Esophagus muscularis mucosa (tissue), 4 donors: ENCODE measurements around the gene PFKFB3. TPM values are rescaled to one million over a fixed set of nuclear protein-coding genes. Genes with fewer than 3 reads are reported as not detected.
A peak's percentile ranks its signal among the peaks of the same experiment; 100 is the strongest.

Experiments
- DNase-seq: peaks from one replicate; pipeline ENCODE4 v3.0.0-alpha.2; 2017; ENCODE audit errors: extremely low spot score
- H3K27ac ChIP-seq, 4 donors: fragments of 200-600 bp; sonication (generic); replicated peaks in 1 of 4; 1 replicate in 3 of 4; 2 replicates in 1 of 4; pipeline ENCODE4 v1.5.1; 2016 to 2019; ENCODE audit warnings: mild to moderate bottlenecking in 1 of 4
- H3K27me3 ChIP-seq, 4 donors: fragments of 200-600 bp; sonication (generic); one replicate each; pipeline versions ENCODE4 v1.5.1 to v1.6.0; 2016 to 2019
- H3K36me3 ChIP-seq, 4 donors: fragments of 200-600 bp; sonication (generic); one replicate each; pipeline ENCODE4 v1.5.1; 2016 to 2019
- H3K4me1 ChIP-seq, 4 donors: fragments of 200-600 bp; sonication (generic); one replicate each; pipeline ENCODE4 v1.5.1; 2016 to 2019
- H3K4me3 ChIP-seq, 4 donors: fragments of 200-600 bp; sonication (generic); 1 replicate in 2 of 4; 2 replicates in 2 of 4; pipeline ENCODE4 v1.5.1; 2016 to 2019; ENCODE audit warnings: mild to moderate bottlenecking in 4 of 4, moderate library complexity in 1 of 4
- H3K9me3 ChIP-seq, 4 donors: fragments of 200-600 bp; sonication (generic); 1 replicate in 3 of 4; 2 replicates in 1 of 4; pipeline ENCODE4 v1.5.1; 2016 to 2019
- EP300 ChIP-seq: sonication (generic); formaldehyde crosslinking; IDR thresholded peaks from one replicate; pipeline ENCODE4 v1.6.1; 2017; ENCODE audit warnings: antibody characterized with exemption
- POLR2A ChIP-seq: fragments of 450-650 bp; IDR thresholded peaks from one replicate; pipeline ENCODE4 v1.6.1; 2017; ENCODE audit warnings: antibody characterized with exemption, moderate library complexity, mild to moderate bottlenecking, low read depth
- POLR2AphosphoS5 ChIP-seq, 2 donors: sonication (generic); formaldehyde crosslinking; IDR thresholded peaks; one replicate each; pipeline ENCODE4 v1.6.1; 2017; ENCODE audit warnings: antibody characterized with exemption in 2 of 2
- WGBS: methylation state at CpG from one replicate; pipeline ENCODE4 v1.1.5; 2018; 5-methylcytosine and 5-hydroxymethylcytosine counted together
- intact Hi-C: fragments of 100-400 bp; cut with DNase I; formaldehyde crosslinking; loops from one replicate; pipeline ENCODE4 v1.15.1; 2023
- total RNA-seq, 4 donors: library from RNA; depleted of rRNA; stranded (reverse); fragments of >200 nt; gene quantifications; one replicate each; pipeline versions ENCODE4 v1.1.0 to v1.2.1, GENCODE V29; 2016
- TF ChIP-seq, protein P1 (sequence below), 3 experiments: fragments of 200-600 bp in 2 of 3; fragments of 450-650 bp in 1 of 3; sonication (generic) in 2 of 3; IDR thresholded peaks; one replicate each; pipeline ENCODE4 v1.5.1; 2017 to 2019; ENCODE audit warnings: antibody characterized with exemption in 3 of 3, mild to moderate bottlenecking in 2 of 3, moderate library complexity in 1 of 3

PFKFB3 gene
- total RNA-seq, 4 donors from 2014 or later = 22.4 to 49.1 (median 37.9) TPM

DNA sequence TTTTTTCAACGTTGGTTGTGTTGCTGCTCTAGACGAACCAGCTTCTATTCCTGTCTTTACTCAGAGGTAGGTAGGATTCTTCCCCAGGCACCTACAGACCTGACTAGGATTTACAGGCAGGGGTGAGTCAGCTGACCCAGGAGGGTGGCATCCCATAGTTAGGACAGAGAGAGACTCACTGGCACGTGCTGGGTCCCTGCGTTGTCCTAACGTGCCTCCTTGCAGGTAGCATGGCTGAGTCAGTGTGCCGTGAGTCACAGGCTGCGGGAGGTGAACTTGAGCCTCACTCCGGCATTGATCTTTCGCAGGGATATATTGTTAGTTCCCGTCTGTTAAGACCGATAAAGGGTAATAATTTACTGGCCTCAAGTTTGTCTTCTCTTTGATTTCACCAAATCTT is 96.5 kb downstream of the PFKFB3 start:
- TF ChIP-seq POLR2A (no peak), POLR2AphosphoS5 (IDR thresholded peaks at IDR 0.05) (no peak), EP300 (no peak)
- TF ChIP-seq, protein P1, sequence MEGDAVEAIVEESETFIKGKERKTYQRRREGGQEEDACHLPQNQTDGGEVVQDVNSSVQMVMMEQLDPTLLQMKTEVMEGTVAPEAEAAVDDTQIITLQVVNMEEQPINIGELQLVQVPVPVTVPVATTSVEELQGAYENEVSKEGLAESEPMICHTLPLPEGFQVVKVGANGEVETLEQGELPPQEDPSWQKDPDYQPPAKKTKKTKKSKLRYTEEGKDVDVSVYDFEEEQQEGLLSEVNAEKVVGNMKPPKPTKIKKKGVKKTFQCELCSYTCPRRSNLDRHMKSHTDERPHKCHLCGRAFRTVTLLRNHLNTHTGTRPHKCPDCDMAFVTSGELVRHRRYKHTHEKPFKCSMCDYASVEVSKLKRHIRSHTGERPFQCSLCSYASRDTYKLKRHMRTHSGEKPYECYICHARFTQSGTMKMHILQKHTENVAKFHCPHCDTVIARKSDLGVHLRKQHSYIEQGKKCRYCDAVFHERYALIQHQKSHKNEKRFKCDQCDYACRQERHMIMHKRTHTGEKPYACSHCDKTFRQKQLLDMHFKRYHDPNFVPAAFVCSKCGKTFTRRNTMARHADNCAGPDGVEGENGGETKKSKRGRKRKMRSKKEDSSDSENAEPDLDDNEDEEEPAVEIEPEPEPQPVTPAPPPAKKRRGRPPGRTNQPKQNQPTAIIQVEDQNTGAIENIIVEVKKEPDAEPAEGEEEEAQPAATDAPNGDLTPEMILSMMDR (IDR thresholded peaks at IDR 0.05) = no peak
- 97% methylated on average over 9 of the region's 11 CpGs for WGBS
- H3K4me1 ChIP-seq = peaks cover 0 to 22% (median 9%) of the 10 kb centered on the region in 4 donors

GRCh38 chr10:6299743-6300105 is 97.0 kb downstream of the PFKFB3 start:
- no peak for DNase-seq
- WGBS = 90% methylated on average over 2 of the region's 2 CpGs
- no peaks in the 10 kb centered on the region for H3K9me3 ChIP-seq
- peaks cover 0 to 22% (median 9%) of the 10 kb centered on the region in 4 donors for H3K4me1 ChIP-seq
- intact Hi-C loops = no loop called here
- H3K27me3 ChIP-seq = no peaks in the 10 kb centered on the region
- no peaks in the 10 kb centered on the region for H3K36me3 ChIP-seq
- TF ChIP-seq EP300 = no peak
- TF ChIP-seq, protein P1 (IDR thresholded peaks at IDR 0.05) = no peak
- TF ChIP-seq POLR2AphosphoS5 (IDR thresholded peaks at IDR 0.05) = no peak
- TF ChIP-seq POLR2A = no peak
- H3K27ac ChIP-seq = no peak overlapping the region
- H3K4me3 ChIP-seq = no peak overlapping the region

More for the DNA sequence above, 96.5 kb downstream of the PFKFB3 start:
- Histone ChIP-seq H3K27ac (no peak overlapping the region), H3K9me3 (no peaks in the 10 kb centered on the region), H3K4me3 (no peak overlapping the region), H3K27me3 (no peaks in the 10 kb centered on the region), H3K36me3 (no peaks in the 10 kb centered on the region)
- no peak for DNase-seq
- intact Hi-C loops = no loop called here

DNA sequence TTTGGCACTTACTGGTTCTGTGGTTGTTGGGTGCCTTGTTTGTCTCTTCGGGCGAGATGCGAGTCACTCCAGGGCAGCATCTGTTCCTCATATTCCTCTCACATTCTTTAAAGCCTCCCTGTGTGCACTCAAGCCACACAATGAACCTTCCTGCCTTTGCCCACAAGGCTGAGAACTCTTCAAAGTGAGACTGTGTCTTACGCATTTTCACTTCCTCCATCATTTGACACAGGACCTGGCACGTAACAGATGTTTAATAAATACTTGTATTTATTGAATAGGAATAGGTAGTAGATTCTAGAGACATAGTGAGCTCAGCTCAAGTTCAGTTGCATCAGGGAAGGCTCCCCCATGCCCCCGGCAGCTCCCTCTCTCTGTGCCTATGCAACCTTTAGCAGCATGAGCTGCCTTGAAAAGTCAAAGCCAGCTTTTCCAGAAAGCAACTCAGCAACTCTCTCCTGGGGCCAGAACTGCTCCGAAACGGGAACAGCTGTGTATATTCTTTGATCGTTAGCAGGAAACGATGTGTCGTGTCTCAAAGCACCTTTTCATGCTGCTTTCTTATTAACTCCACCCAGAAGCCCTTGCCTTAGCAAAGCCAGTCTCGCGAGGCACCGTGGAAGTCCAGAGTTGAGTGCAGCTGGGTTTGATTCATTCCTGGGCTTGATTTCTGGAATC is 97.5 kb downstream of the PFKFB3 start:
- WGBS = 46% methylated on average over 14 of the region's 14 CpGs
- peak overlapping the region in 3 of 4 donors; percentile 3 to 43 (median 17) for H3K27ac ChIP-seq
- H3K36me3 ChIP-seq = no peaks in the 10 kb centered on the region
- no peak for TF ChIP-seq EP300
- TF ChIP-seq POLR2A = no peak
- no peak for TF ChIP-seq POLR2AphosphoS5 (IDR thresholded peaks at IDR 0.05)
- TF ChIP-seq, protein P1 (IDR thresholded peaks at IDR 0.05) = no peak
- intact Hi-C loops = no loop called here
- H3K4me1 ChIP-seq = peaks cover 0 to 22% (median 9%) of the 10 kb centered on the region in 4 donors
- H3K4me3 ChIP-seq = no peak overlapping the region
- DNase-seq = no peak
- no peaks in the 10 kb centered on the region for H3K9me3 ChIP-seq
- no peaks in the 10 kb centered on the region for H3K27me3 ChIP-seq

DNA sequence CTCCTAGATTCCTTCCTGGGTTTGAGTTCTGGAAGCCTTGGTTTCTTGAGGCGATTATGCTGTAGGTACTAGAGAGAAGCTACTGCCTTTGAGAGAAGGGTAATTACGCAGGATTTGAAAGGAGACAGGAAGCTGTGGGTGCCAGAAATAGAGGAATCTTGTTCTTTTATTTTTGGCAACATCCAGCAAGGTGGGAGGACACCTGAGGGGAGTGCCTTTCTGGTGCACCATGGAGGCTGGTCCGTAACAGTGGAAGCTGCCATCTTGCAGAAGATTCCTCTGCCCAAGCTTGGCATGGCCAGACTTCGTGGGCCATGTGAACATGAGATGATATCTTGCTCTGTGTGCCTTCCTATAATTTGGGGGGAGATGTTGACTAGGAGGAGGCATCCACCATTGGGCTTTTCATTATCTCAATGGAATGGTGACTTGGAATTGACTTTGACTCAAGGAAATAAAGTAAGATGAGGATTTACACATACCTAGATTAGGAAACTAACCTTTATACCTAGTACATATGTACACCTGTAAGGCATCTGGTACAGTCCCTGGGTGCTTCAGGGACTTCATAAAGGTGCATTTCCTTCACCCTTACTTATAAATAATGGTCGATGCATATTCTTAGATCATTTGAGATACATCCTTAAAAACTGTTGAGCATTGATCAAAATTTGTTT is 98.2 kb downstream of the PFKFB3 start:
- Histone ChIP-seq H3K27me3 (no peaks in the 10 kb centered on the region), H3K27ac (peak overlapping the region in 3 of 4 donors; percentile 3 to 43 (median 17)), H3K9me3 (no peaks in the 10 kb centered on the region), H3K4me1 (peaks cover 0 to 20% (median 9%) of the 10 kb centered on the region in 4 donors), H3K4me3 (no peak overlapping the region), H3K36me3 (no peaks in the 10 kb centered on the region)
- 87% methylated on average over 5 of the region's 5 CpGs for whole genome bisulfite sequencing
- TF ChIP-seq EP300 = no peak
- DNase-seq = no peak
- intact Hi-C loops = no loop called here

DNA sequence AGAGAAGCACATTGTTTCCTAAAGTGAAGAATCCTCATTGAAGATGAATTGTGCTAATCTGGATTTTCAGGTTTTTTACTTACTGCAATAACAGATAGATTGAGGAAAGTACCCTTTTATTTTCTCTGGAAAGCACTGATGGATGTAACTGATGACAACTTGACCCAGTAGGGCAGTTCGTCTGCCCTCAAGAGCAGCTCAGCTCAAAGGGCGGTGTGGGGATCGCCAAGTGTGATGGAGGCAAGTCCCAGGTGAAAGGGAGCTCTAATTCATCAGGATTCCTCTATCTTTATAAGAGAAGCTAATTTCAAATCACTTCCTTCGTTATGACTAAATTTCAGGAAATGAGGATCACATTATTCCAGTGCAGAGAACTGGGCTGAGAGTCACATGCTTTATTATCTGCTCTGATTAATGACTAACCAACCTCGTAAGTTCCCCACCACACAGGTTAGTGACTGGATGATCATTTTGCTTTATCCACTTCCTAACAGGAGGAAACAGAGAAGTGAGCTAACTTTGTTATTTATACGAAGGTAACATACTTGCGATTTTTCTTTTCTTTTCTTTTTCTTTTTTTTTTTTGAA is 98.8 kb downstream of the PFKFB3 start:
- no peaks in the 10 kb centered on the region for H3K9me3 ChIP-seq
- H3K27ac ChIP-seq = no peak overlapping the region
- intact Hi-C loops = no loop called here
- 79% methylated on average over 7 of the region's 7 CpGs for WGBS
- peaks cover 0 to 15% (median 9%) of the 10 kb centered on the region in 4 donors for H3K4me1 ChIP-seq
- TF ChIP-seq POLR2A (no peak), EP300 (no peak), POLR2AphosphoS5 (IDR thresholded peaks at IDR 0.05) (no peak)
- TF ChIP-seq, protein P1 (IDR thresholded peaks at IDR 0.05) = no peak
- no peak for DNase-seq
- H3K27me3 ChIP-seq = no peaks in the 10 kb centered on the region
- H3K4me3 ChIP-seq = no peak overlapping the region
- H3K36me3 ChIP-seq = no peaks in the 10 kb centered on the region
